ENCODE measurements around the gene GRK5.
"Not testable (repeated sequence)": the region's sequence is repeated elsewhere in the genome, so short reads cannot be mapped to it uniquely, and the experiment has no call there.

The GRK5 gene

GRCh38 chr10:119272338-119272734 lies 65.0 kb downstream of the GRK5 start:
- not testable (repeated sequence) for H3K4ac ChIP-seq (ENCODE audit: low read length); H3K36me3 ChIP-seq (replicated peaks in 1 of 2; ENCODE audit: control insufficient read depth in 2 of 2, insufficient read depth in 2 of 2, low read length in 2 of 2); H3K79me1 ChIP-seq (ENCODE audit: low read depth, low read length); H4K91ac ChIP-seq (ENCODE audit: low read depth, low read length, poor library complexity); H3K4me3 ChIP-seq (ENCODE audit: low read length in 2 of 2); H3K23ac ChIP-seq (ENCODE audit: low read depth, low read length, poor library complexity); H3K27ac ChIP-seq (replicated peaks; ENCODE audit: low read length); H2BK5ac ChIP-seq (ENCODE audit: low read length); H3K14ac ChIP-seq (ENCODE audit: low read length); H3K9ac ChIP-seq (ENCODE audit: low read depth, low read length, poor library complexity); H2BK120ac ChIP-seq (ENCODE audit: low read depth, low read length); DNase-seq (ENCODE audit: low spot score); H2AFZ ChIP-seq (ENCODE audit: low read length); H2BK15ac ChIP-seq (ENCODE audit: low read length); H2BK12ac ChIP-seq (ENCODE audit: low read length); H4K8ac ChIP-seq (ENCODE audit: low read depth, low read length); H3K9me3 ChIP-seq (replicated peaks in 1 of 2; ENCODE audit: control insufficient read depth in 2 of 2, insufficient read depth in 1 of 2, low read depth in 1 of 2, low read length in 2 of 2); H3K27me3 ChIP-seq (ENCODE audit: control insufficient read depth in 3 of 3, insufficient read depth in 3 of 3, low read depth in 1 of 3, low read length in 3 of 3); H3K4me2 ChIP-seq (ENCODE audit: insufficient read depth, low read length, poor library complexity, severe bottlenecking); H3K18ac ChIP-seq (ENCODE audit: low read length); H2AK5ac ChIP-seq (ENCODE audit: low read depth, low read length); H3K4me1 ChIP-seq (ENCODE audit: control insufficient read depth in 2 of 2, insufficient read depth in 1 of 2, low read depth in 1 of 2, low read length in 2 of 2)
- WGBS, 2 donors (ENCODE audit: extremely low coverage in 2 of 2, insufficient read length in 2 of 2, insufficient replicate concordance in 1 of 2): no CpG with 5 or more reads among the region's 7 CpGs

DNA sequence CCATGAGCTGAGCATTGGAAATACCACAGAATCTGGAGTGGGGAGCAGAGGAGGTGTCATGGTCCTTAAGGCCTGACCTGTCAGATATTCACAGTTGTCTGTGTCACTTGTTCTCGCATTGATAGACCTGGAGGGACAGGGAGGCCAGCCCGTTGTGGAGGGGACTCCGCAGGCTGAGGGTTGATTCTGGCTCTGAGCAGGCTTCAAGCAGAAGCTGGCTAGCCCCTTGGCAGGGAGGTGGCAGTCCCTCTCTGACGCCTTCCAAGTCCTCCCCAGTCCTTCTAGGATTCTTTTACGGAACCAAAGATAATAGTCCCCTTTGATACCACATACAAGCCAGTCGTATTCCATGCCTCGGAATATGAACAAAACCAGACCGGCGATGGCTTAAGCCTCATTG lies 65.4 kb downstream of the GRK5 start:
- no peak overlapping the region for H4K91ac ChIP-seq (ENCODE audit: low read depth, low read length, poor library complexity)
- H3K9ac ChIP-seq (ENCODE audit: low read depth, low read length, poor library complexity): no peak overlapping the region
- no peak overlapping the region for H2AK5ac ChIP-seq (ENCODE audit: low read depth, low read length)
- H3K4ac ChIP-seq (ENCODE audit: low read length): no peak overlapping the region
- DNase-seq (ENCODE audit: low spot score): no peak
- H3K18ac ChIP-seq (ENCODE audit: low read length): no peak overlapping the region
- no peak overlapping the region for H3K23ac ChIP-seq (ENCODE audit: low read depth, low read length, poor library complexity)
- no peak overlapping the region for H3K27ac ChIP-seq (replicated peaks; ENCODE audit: low read length)
- H3K36me3 ChIP-seq (replicated peaks in 1 of 2; ENCODE audit: control insufficient read depth in 2 of 2, insufficient read depth in 2 of 2, low read length in 2 of 2): no peaks in the 10 kb centered on the region
- H2AFZ ChIP-seq (ENCODE audit: low read length): no peak overlapping the region
- H3K9me3 ChIP-seq (replicated peaks in 1 of 2; ENCODE audit: control insufficient read depth in 2 of 2, insufficient read depth in 1 of 2, low read depth in 1 of 2, low read length in 2 of 2): peaks cover 0 to 3% of the 10 kb centered on the region in 2 donors
- no peak overlapping the region for H2BK5ac ChIP-seq (ENCODE audit: low read length)
- no peaks in the 10 kb centered on the region for H3K79me1 ChIP-seq (ENCODE audit: low read depth, low read length)
- no peak overlapping the region for H3K4me2 ChIP-seq (ENCODE audit: insufficient read depth, low read length, poor library complexity, severe bottlenecking)
- no CpG with 5 or more reads among the region's 9 CpGs for WGBS, 2 donors (ENCODE audit: extremely low coverage in 2 of 2, insufficient read length in 2 of 2, insufficient replicate concordance in 1 of 2)
- no peak overlapping the region for H2BK12ac ChIP-seq (ENCODE audit: low read length)
- no peaks in the 10 kb centered on the region for H3K27me3 ChIP-seq (ENCODE audit: control insufficient read depth in 3 of 3, insufficient read depth in 3 of 3, low read depth in 1 of 3, low read length in 3 of 3)
- H2BK120ac ChIP-seq (ENCODE audit: low read depth, low read length): no peak overlapping the region
- H3K14ac ChIP-seq (ENCODE audit: low read length): no peak overlapping the region
- peaks cover 5 to 7% of the 10 kb centered on the region in 2 donors for H3K4me1 ChIP-seq (ENCODE audit: control insufficient read depth in 2 of 2, insufficient read depth in 1 of 2, low read depth in 1 of 2, low read length in 2 of 2)
- no peak overlapping the region for H4K8ac ChIP-seq (ENCODE audit: low read depth, low read length)
- H2BK15ac ChIP-seq (ENCODE audit: low read length): no peak overlapping the region
- no peak overlapping the region for H3K4me3 ChIP-seq (ENCODE audit: low read length in 2 of 2)

- Histone ChIP-seq H2BK12ac (ENCODE audit: low read length) (no peak overlapping the region), H4K8ac (ENCODE audit: low read depth, low read length) (no peak overlapping the region), H3K9ac (ENCODE audit: low read depth, low read length, poor library complexity) (no peak overlapping the region), H4K91ac (ENCODE audit: low read depth, low read length, poor library complexity) (no peak overlapping the region), H3K4me2 (ENCODE audit: insufficient read depth, low read length, poor library complexity, severe bottlenecking) (no peak overlapping the region), H2BK120ac (ENCODE audit: low read depth, low read length) (no peak overlapping the region), H3K27ac (replicated peaks; ENCODE audit: low read length) (no peak overlapping the region), H2BK5ac (ENCODE audit: low read length) (no peak overlapping the region), H3K9me3 (replicated peaks in 1 of 2; ENCODE audit: control insufficient read depth in 2 of 2, insufficient read depth in 1 of 2, low read depth in 1 of 2, low read length in 2 of 2) (peaks cover 0 to 3% of the 10 kb centered on the region in 2 donors), H2BK15ac (ENCODE audit: low read length) (no peak overlapping the region), H3K79me1 (ENCODE audit: low read depth, low read length) (no peaks in the 10 kb centered on the region), H2AFZ (ENCODE audit: low read length) (no peak overlapping the region), H3K18ac (ENCODE audit: low read length) (no peak overlapping the region), H3K27me3 (ENCODE audit: control insufficient read depth in 3 of 3, insufficient read depth in 3 of 3, low read depth in 1 of 3, low read length in 3 of 3) (no peaks in the 10 kb centered on the region), H3K23ac (ENCODE audit: low read depth, low read length, poor library complexity) (no peak overlapping the region), H3K4me1 (ENCODE audit: control insufficient read depth in 2 of 2, insufficient read depth in 1 of 2, low read depth in 1 of 2, low read length in 2 of 2) (peaks cover 5% of the 10 kb centered on the region in 2 donors), H3K14ac (ENCODE audit: low read length) (no peak overlapping the region), H3K4ac (ENCODE audit: low read length) (no peak overlapping the region), H2AK5ac (ENCODE audit: low read depth, low read length) (no peak overlapping the region), H3K4me3 (ENCODE audit: low read length in 2 of 2) (no peak overlapping the region), H3K36me3 (replicated peaks in 1 of 2; ENCODE audit: control insufficient read depth in 2 of 2, insufficient read depth in 2 of 2, low read length in 2 of 2) (no peaks in the 10 kb centered on the region)
- no peak for DNase-seq (ENCODE audit: low spot score)
- no CpG with 5 or more reads among the region's 8 CpGs for WGBS, 2 donors (ENCODE audit: extremely low coverage in 2 of 2, insufficient read length in 2 of 2, insufficient replicate concordance in 1 of 2)
Observed at GRCh38 chr10:119273413-119273812, 66.0 kb downstream of the GRK5 start.

DNA sequence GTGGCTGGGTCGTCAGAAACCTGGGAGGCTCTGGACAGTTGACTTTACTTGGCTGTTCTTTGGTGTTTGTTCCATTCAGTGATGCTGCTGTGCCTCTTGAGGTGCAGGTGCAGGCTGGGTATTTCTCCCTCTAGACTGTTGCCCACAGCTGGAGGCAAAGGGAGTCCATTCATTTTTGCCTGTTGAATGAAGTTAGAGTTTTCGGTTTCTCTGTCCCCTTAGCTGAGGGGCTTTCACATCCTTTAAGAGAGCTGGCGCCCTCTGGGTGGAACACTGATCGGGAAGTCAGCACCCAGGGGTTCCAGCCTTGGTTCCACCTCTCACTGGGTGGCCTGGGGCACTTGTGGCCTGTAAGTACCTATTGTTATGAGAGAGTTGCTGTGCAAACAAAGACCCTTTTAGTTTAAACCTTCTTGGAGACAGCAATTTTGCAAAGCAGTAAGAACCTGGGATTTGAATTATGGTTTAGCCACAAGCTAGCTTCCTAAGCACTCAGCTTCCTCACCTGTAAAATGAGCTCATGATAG lies 67.2 kb downstream of the GRK5 start:
- H2AK5ac ChIP-seq (ENCODE audit: low read depth, low read length): no peak overlapping the region
- no peak overlapping the region for H3K27ac ChIP-seq (replicated peaks; ENCODE audit: low read length)
- H4K8ac ChIP-seq (ENCODE audit: low read depth, low read length): no peak overlapping the region
- H2BK12ac ChIP-seq (ENCODE audit: low read length): no peak overlapping the region
- H3K4me3 ChIP-seq (ENCODE audit: low read length in 2 of 2): no peak overlapping the region
- H3K9ac ChIP-seq (ENCODE audit: low read depth, low read length, poor library complexity): no peak overlapping the region
- no peak overlapping the region for H3K4ac ChIP-seq (ENCODE audit: low read length)
- peaks cover 5% of the 10 kb centered on the region in 2 donors for H3K4me1 ChIP-seq (ENCODE audit: control insufficient read depth in 2 of 2, insufficient read depth in 1 of 2, low read depth in 1 of 2, low read length in 2 of 2)
- H3K14ac ChIP-seq (ENCODE audit: low read length): no peak overlapping the region
- H3K27me3 ChIP-seq (ENCODE audit: control insufficient read depth in 3 of 3, insufficient read depth in 3 of 3, low read depth in 1 of 3, low read length in 3 of 3): no peaks in the 10 kb centered on the region
- H4K91ac ChIP-seq (ENCODE audit: low read depth, low read length, poor library complexity): no peak overlapping the region
- H2AFZ ChIP-seq (ENCODE audit: low read length): no peak overlapping the region
- H2BK15ac ChIP-seq (ENCODE audit: low read length): no peak overlapping the region
- no peak for DNase-seq (ENCODE audit: low spot score)
- H3K9me3 ChIP-seq (replicated peaks in 1 of 2; ENCODE audit: control insufficient read depth in 2 of 2, insufficient read depth in 1 of 2, low read depth in 1 of 2, low read length in 2 of 2): peaks cover 0 to 3% of the 10 kb centered on the region in 2 donors
- H3K23ac ChIP-seq (ENCODE audit: low read depth, low read length, poor library complexity): no peak overlapping the region
- WGBS, 2 donors (ENCODE audit: extremely low coverage in 2 of 2, insufficient read length in 2 of 2, insufficient replicate concordance in 1 of 2): no CpG with 5 or more reads among the region's 4 CpGs
- H2BK5ac ChIP-seq (ENCODE audit: low read length): no peak overlapping the region
- H3K36me3 ChIP-seq (replicated peaks in 1 of 2; ENCODE audit: control insufficient read depth in 2 of 2, insufficient read depth in 2 of 2, low read length in 2 of 2): no peaks in the 10 kb centered on the region
- no peak overlapping the region for H2BK120ac ChIP-seq (ENCODE audit: low read depth, low read length)
- no peak overlapping the region for H3K18ac ChIP-seq (ENCODE audit: low read length)
- no peak overlapping the region for H3K4me2 ChIP-seq (ENCODE audit: insufficient read depth, low read length, poor library complexity, severe bottlenecking)
- H3K79me1 ChIP-seq (ENCODE audit: low read depth, low read length): no peaks in the 10 kb centered on the region
